ENCODE measurements around the gene ZNF652.
"Not testable (repeated sequence)": the region's sequence is repeated elsewhere in the genome, so short reads cannot be mapped to it uniquely, and the experiment has no call there.

ZNF652 gene

DNA sequence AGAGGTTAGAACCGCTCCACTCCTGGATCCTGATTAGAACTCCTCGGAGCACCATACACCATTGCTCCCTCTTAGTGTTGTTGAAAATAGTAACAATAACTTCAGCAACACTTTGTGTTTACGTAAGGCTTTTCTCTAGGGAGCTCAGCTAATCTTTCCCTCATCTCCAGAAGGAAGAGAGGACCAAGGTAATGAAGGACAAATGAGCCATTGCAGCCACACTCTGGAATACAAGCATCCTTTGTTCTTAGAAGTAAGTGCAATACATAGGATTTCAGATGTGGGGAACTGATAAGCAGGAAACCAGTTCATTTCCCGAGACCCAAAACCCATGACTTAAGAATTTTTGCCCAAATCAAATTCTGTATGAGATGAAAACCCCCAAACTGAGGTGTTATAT lies 22.9 kb upstream of the ZNF652 start:
- DNase-seq = no peak

DNA sequence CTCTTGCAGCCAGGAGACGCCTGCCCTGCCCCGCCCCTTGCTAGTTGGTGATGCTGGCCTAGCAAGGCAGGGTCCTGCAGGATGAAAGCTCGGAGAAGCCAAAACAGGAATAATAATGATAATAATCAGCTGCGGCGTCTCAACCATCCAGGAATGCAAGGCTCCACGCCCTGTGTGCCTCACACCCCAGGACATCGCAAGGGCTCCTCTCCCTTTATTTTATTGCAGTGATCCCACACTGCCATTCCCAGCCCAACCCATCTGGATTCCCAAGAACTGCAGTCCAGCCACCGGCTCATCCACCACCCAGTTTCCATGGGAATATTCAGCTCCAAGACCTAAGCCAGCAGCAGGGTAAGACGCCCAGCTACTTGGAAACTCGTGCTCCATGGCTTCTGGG lies 21.0 kb upstream of the ZNF652 start:
- DNase-seq = no peak

DNA sequence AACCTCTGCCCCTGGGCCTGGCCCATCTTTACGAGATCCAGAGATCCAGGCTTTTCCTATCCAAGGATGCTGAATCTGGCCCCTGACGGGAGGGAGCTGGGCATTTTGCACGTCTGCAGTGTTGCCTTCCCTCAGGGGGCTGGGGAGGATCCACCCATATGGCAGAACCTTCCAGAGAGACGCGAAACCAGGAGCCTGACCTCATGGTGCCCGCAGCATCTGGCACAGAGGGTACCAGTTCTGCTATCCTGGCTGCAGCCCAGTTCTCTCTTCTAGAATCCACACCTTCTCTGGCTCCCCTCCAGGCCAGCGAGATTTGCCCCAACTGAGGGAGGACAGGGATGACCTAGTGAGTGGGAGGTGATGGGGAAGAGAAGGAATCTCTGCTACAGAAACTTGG lies 20.5 kb upstream of the ZNF652 start:
- DNase-seq = no peak

DNA sequence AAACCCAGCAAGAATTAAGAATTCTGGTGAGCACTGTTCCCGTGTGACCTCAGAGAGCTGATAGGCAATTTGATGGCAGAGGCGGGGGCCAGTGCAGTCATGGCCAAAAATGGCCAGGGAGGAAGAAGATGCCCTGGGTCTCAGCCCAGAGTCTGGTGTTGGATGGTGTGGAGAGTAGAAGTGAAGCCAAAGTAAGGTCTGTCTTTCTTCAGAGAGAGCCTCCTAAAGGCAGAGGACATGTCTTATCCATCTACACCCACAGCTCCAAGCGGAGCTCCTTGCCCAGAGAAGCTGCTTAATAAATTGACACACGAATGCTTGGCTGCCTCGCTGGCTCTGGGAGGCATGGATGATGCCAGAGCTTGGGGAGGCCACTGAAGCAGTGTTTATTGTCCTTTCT lies 19.7 kb upstream of the ZNF652 start:
- no peak for DNase-seq

DNA sequence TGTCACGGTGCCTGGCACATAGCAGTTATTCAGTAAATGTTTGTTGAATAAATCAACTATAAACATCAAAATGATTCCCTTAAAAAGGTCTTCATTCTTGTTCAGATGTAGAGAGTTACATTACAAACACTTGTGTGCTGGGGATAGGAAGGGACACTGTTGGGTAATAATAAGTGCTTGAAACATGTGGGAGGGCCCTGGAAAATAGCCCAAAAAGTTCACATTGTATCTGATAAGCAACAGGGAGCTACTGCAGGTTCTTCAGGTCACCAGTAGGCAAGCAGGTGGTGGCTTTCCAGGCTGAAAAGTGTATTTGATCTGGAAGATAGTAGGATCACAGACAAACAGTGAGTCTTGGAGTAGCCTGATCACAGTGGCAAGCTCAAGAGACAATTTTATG lies 19.0 kb upstream of the ZNF652 start:
- no peak for DNase-seq

DNA sequence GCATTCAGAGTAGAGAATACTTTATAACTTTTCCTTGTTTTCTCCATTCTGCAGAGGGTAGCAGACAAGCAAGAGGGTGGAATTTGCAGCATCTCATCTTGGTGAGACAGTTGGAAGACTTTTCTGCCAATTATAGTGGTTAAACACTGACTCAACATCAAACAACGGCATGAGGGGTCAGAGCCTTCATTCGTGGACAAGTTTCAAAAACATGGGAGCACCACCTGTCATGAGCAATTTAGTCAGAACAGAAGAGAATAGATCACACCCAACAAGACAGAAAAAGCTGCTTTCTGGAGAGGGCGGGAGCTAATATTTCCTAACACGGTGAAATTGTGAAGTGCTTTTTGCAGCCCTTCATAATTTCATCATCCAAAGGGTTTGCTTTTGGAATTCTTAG lies 17.9 kb upstream of the ZNF652 start:
- no peak for DNase-seq

DNA sequence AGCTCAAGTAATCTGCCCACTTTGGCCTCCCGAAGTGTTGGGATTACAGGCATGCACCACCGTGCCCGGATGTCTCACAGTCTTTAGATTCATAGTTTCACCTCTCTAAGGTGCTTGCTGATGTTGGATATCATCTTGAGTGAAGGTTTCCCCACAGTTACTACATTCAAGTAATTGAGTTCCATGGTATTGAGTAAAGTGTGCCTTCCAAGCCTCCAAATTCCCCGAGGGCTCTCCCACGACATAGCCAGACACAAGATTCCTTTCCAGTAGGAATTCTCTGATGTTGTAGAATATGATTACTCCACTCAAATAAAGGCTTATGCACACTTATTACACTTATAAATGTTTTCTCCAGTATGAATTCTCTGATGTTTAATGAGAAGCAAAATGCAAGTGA lies 16.3 kb upstream of the ZNF652 start:
- DNase-seq = no peak

DNA sequence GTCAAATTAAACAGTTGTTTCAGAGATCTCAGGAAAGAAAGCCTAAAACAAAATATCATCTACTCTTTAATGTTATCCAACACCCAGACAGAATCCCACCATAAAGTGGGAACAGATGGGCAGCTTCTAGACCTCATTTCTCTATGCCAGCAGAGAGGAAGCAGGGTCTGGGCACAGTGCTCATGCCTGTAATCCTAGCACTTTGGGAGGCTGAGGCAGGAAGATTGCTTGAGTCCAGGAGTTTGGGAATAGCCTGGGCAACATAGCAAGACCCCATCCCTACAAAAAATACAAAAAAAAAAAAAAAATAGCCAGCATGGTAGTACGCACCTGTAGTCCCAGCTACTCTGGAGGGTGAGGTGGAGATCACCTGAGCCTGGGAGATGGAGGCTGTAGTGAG lies 13.5 kb upstream of the ZNF652 start:
- no peak for DNase-seq

DNA sequence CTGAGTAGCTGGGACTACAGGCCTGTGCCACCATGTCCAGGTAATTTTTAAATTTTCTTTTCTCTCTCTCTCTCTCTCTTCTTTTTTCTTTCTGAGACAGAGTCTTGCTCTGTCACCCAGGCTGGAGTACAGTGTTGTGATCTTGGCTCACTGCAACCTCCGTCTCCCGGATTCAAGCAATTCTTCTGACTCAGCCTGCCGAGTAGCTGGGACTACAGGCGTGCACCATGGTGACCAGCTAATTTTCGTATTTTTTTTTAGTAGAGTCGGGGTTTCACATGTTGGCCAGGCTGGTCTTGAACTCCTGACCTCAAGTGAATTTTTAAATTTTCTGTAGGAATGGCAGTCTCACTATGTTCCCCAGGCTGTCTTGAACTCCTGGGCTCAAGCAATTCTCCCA lies 11.1 kb upstream of the ZNF652 start:
- no peak for DNase-seq

DNA sequence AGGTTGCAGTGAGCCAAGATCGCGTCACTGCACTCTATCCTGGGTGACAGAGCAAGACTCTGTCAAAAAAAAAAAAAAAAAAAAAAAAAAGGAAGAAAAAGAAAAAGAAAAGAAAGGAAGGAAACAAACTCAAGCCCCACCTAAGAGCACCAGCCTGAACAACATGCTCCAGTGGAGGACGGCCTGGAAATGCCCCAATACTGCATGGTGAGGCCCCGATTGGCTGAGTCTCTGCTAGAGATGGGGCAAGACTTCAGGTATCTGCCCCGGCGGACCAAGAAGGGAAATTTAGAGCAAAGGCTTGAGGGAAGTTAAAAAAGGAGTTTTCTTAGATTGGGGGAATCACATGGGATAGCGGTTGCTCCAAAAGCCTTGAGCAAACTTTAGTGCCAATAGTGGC lies 10.4 kb upstream of the ZNF652 start:
- no peak for DNase-seq

DNA sequence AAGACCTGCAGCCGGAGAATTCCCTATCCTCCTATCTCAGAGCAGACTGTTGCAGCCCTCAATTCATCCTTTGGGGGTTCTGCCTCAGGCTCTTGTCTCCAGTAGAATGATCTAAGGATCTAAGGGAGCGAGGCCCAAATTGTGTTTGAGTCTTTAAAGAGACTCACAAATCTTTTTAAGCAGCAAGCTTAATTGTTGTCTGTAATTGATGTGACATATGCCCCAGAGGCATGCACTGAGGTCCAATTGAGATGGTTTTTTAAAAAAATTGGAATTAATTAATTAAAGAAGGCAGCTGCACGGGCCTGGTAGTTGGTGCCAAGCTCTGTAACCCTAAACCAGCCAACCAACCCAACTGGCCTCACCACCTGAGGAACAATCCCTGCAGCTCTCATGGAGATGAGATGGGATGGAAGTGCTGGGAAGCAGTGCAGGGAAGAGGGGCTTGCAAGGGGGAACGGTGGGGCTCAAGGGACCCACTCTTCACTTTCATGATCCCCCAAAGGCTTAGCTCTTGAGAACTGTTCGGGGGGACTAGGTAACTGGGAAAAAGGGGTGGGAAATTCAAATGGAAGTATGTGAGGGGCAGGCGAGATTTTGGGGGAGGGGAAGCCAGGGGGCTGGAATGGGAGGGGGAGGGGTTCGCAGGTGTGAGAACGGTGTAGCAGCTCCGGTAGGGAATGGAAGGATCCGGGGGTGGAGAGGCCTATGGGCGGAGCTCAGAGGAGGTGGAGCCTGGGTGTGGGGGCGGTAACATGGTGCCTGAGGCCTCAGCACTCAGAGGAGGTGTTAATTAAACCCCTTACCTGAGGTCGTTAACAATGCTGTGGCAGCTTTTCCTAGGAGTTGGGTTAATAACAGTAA lies 9.2 kb upstream of the ZNF652 start:
- no peak for DNase-seq

DNA sequence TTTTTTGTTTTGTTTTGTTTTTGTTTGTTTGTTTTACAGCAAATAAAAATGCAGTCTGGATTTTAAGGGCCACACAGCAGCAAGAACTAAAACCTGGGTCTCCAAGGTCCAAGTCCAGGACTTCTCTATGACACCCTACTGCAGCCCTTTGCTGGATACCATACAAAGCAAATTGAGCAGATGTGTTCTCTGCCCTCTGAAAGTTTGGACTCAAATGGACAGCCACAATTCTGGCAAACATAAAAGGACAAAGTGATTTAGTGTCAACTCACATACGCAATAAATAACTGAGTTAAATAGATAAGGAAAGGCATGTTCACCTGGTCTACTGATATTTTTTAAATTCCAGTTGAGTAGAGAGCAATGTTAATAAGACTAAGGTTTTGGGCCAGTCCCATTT lies 7.7 kb upstream of the ZNF652 start:
- no peak for DNase-seq

DNA sequence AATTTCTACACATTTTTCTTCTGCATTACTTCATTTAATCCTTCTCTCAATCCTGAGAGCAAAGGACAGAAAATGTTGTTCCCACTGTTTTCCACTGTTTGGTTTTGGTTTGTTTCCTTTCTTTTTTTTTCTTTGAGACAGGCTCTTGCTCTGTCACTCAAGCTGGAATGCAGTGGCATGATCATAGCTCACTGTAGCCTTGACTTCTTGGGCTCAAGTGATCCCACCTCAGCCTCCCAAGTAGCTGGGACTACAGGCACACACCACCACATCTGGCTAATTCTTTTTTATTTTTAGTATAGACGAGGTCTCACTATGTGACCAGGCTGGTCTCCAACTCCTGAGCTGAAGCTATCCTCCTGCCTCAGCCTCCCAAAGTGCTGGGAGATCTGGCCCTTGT lies 7.0 kb upstream of the ZNF652 start:
- no peak for DNase-seq

DNA sequence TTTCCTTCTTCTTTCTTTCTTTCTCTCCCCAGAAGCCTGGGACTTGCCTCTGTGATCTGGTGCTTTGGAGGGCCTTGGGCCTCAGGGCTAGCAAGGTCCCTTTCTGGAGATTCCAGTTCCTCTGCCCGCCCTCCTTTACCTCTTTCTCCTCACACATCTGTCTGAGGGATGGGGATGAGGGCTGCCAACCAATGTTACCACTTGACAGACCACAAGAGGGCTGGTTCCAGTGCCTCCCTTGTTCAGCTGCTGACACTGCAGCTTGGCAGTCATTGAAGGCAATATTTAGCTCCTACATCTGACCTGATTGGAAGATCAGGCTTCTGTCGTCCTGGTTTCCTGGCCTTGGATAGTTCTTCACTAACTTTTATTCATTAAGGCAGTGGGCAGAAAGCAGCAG lies 3.6 kb upstream of the ZNF652 start:
- peak in 1 of 6 experiments; percentile 11 for DNase-seq

DNA sequence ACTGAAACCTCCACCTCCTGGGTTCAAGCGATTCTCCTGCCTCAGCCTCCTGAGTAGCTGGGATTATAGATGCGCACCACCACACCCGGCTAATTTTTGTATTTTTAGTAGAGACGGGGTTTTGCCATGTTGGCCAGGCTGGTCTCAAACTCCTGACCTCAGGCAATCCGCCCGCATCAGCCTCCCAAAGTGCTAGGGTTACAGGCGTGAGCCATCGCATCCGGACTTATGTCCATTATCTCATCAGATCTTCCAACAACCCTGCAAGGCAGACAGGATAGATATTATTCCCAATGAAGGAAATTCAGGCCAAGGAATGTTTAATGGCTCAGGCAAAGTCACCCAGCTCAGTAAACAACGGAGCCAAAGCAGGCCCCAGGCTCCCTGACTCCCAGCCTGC lies 3.1 kb upstream of the ZNF652 start:
- DNase-seq = not testable (repeated sequence)

DNA sequence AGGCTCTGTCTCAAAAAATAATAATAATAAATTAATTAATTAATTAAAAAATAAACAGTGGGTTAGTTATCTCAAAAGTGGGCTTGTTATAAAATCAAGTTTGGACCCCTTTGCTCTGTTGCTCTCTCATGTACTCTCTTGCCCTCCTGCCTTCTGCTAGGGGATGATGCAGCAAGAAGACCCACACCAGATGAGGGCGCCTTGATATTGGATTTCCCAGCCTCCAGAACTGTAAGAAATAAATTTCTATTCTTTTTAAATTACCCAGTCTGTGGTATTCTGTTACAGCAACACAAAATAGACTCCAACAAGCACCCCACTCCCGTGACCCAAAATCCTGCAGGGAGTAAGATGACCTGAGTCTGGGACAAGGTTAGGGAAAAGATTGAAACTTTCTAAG lies 2.1 kb upstream of the ZNF652 start:
- DNase-seq = no peak

DNA sequence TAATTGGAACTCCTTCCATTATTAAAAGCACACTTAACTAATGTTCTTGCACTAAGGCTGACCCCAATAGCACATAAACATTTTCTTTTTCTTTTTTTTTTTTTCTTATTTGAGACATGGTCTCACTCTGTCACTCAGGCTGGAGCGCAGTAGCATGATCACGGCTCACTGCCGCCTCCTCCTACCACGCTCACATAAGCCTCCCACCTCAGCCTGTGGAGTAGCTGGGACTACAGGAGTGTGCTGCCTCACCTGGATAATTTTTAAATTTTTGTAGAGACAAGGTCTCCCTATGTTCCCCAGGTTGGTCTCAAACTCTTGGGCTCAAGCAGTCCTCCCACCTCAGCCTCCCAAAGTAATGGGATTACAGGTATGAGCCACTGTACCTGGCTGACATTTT lies 1.2 kb upstream of the ZNF652 start:
- no peak for DNase-seq

DNA sequence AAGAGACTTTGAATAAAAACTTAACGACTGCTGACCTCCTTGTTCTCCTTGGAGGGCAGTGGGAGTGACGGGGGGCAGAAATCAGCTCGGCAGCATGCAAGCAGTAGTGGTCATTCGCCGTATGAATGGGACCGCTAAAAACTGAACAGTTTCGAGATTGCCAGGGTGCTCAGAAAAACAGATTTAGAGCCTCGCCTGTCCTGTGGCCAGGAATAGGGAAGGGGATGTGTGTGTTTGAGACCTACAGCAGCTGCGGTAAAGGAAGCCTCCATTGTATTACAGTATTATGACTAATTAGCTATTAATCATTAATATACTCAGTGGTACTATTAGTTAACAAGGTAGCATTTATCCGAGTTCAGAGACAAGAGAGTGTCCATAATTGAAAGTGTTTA lies 670 bp upstream of the ZNF652 start:
- no peak for DNase-seq

DNA sequence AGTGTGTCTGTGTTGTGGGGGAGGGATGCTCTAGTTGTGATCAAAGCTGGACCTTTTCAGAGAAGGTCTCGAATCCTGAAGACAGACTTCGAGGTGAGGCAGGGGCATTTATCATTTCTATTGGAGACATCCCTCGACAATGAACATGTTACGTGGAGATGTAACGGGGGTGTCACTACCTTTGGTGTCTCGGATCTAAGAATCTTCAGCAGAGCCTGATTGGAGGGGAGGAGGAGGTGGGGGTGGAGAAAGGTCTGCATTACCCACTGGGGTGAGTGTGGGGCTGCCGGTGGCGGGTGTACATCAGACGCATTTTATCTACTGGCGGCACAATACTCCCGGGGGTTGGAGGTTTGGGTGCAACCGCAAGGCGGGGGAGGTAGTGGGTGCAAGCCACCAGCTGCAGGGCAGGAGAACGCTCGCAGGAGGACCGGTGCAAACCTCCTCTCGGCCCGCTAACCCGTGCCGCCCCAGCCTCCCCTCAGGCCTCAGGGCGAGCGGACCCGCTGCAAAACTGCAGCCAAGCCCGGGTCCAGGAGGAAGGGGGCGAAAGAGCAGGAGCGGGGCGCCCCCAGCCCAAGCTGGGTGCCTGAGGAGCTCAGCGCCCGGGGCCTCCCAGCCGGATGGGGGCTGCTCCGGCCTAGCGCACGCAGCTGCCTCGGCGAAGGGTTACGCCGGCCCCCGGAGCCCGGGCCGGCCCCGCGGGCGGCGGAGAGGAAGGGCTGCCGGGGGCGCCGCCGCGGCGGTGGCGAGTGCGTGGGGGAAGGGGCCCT lies 735 bp downstream of the ZNF652 start:
- DNase-seq = peak; percentile 84 to 92 (median 88)

DNA sequence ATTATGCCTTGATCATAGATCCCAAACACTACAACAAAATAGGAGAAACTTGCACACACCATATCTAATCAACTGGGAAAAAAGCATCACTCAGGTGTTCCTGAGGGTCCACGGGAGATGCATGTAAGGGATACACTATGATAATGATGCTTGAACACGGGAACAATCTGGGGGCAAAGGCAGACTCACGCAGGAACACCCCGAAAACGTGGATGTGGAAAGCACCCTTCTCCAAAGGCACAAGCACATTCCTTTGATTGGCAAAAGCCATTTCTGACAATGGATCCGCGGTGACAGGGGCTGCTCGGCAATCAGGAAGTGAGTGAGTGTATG lies 1.3 kb downstream of the ZNF652 start:
- DNase-seq = no peak

DNA sequence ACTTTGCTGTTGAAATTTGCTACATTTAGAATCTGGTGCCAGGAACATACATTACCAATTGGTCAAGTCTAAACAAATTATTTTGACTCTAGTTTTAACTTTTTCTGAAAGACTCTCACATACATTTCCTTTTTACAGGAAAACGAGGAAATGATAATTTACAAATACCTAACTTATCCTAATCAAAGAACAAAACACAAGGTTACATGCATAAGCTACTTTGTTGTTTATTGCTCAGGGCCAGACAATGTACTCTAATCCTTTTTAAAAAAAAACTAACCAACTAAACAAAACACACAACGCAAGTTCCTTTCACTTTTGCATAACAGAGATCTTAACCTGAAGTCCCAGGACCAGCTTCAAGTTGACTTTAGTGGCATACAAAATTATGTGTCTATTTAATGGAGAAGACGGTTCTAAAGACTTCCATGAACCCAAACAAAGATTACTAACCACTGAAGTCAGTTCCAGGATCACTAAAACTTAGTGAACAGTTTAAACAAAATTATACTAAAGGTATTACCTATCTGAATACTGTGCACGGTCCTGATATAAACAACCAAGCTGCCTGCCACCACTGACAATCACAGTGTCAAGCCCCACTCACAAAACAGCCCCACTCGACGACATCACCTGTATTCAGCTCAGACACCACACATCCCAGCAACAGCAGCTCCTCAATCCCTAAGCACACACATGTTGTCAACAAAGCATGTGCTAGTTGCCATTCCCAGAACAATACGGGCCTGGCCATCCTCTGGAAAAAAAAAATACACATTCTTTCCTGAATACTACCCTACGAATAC lies 1.9 kb downstream of the ZNF652 start:
- peak in 3 of 6 experiments; percentile 18 to 33 (median 20) for DNase-seq

DNA sequence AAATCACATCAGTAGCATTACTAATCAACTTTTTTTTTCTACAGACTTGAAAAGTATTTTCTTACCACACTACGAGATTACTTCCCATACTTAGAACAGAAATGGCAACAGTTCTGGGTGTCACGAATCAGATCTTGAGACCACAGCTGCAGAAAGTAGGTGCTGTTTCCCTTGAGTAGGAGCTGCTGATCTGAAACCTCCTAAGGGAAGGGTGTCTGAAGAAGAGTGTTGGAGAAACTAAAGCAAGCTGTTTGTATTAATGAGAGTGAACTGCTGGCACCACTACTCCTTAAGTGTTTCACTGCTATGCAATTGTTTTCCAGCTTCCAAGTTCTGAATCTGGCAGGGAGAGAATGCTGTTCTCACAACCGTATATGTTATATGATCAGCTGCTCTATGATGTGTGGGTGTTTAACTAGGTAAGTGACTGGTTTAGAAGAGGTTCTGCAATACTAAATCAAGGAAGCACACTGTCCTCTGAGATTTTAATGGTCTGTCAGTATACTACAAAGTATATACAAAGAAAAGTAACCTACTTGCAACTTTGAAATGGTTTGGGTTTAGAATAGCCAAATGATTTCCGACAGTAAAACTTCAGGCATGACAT lies 3.3 kb downstream of the ZNF652 start:
- peak in 3 of 6 experiments; percentile 18 to 45 (median 39) for DNase-seq

DNA sequence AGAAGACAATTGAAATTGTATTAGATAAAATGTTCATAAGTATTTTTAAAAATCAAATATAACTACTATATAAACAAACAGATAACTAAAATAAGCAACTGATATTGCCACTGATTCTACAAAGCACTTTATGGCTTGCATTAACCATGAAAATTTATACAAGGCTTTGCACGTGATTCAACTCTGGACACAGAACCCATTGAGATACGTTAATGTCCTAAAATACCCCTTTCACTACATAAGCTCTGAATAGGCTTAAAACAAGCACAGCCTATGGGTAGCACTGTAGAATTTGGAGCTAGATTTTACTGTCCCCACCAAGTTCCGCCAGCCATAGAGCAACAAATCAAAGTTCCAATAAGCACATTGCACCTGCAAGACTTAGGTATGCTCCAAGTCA lies 4.5 kb downstream of the ZNF652 start:
- no peak for DNase-seq

All from stimulated activated naive CD4-positive, alpha-beta T cell (primary cell).